Activated CD4-positive, CD25-positive, alpha-beta regulatory T cell treated with anti-CD3 and anti-CD28 coated beads, Interleukin-2, amount 50 U/mL, for 24 hours (primary cell): ENCODE measurements around the gene LIN28B.

ENCODE experiments used
- ATAC-seq, 2 donors: fragments of 150-1000 bp; cut with Tn5 transposase; one replicate each; pipeline ENCODE4 v1.10.0; 2021; ENCODE audit warnings: mild to moderate bottlenecking in 1 of 2, moderate library complexity in 1 of 2

LIN28B gene

DNA sequence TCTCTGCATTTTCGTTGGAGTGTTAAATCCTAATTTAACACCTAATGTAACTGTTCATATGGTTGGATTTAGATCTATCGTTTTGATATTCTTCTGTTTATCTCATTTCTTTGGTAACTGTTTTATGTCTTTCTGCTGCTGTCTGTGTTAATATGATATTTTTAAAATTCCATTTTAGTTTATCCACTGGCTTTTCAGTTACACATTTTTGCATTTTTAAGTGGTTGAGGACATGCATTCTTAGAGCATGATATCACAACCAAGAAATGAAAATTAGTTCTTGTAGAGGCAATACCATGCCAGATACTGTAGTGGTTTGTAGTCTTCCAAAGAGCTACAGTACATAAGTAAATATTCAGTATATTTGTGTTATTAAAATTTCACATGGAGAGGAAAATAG, 58.6 kb downstream of the LIN28B start:
- no peak for ATAC-seq

- ATAC-seq = no peak
Observed at GRCh38 chr6:105019285-105019684, 62.4 kb downstream of the LIN28B start.

DNA sequence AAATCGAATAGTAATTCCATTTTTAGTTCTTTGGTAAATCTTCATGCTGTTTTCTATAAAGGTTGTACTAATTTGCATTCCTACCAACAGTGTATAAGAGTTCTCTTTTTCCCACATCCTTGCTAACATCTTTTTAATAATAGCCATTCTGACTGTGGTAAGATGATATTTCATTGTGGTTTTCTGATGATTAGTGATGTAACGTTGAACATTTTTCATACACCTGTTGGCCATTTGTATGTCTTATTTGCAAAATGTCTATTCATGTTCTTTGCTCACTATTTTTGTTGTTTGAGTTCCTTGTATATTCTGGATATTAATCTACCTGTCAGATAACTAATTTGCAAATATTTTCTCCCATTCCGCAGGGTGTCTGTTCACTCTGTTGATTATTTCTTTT, 64.5 kb downstream of the LIN28B start:
- no peak for ATAC-seq

DNA sequence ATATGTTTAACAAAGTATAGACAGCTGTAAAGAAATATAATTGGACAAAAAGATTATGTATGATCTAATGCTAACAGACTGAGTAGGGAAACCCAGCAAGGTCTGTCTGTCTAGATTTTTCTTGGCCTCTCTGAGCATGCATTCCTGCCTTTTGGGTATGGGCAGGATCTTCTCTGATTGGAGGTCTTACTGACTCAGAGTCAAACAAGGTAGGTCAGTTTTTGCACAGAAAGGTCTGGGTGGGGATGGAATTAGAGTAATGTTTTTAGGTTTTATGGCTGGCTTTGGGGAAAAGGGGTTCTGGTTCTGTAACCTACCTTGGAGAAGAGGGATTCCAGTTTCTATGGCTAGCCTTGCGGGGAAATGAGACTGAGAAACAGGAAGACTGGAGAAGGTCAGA, 65.5 kb downstream of the LIN28B start:
- no peak for ATAC-seq

GRCh38 chr6:105024803-105025202, 67.9 kb downstream of the LIN28B start:
- ATAC-seq = no peak

DNA sequence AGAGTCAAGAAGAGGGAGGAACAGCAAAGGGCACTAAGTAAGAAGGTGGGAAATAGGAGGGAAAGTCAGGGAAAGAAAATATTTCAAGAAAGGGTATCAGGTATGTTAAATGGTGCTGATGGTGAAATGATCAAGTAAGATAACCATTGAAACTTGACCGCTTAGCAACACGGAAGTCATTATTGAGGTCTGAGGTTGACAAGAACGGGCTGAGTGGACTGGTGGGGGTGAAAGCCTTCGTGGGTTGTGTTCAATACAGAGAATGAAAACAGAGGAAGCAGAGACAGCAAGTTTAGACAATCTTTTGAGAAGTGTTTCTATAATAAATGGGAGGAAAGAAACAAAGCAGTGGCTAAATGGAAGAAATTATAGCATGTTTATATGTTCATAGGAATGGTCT, 72.0 kb downstream of the LIN28B start:
- no peak for ATAC-seq

- ATAC-seq = no peak
Observed at GRCh38 chr6:105029581-105029980, 72.7 kb downstream of the LIN28B start.

- ATAC-seq = no peak
Observed at GRCh38 chr6:105034470-105034869, 77.6 kb downstream of the LIN28B start.

DNA sequence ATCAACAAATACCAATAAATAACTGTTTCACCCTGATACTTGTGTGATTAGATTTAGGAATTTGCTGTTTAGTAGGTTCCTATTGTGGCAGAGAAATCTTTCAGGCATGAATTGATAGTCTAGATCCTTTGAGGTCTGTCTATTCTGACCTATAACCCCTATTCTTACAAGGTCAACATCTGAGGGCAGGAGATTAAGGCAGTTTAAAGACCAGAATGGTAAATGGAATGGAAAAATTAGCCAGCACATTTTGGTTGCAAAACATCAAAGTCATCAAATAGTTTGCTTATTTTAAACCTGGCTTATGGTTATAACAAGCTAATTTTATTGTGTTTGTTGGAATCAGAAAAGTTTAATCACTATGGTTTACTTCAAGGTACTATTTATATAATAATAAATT, 78.4 kb downstream of the LIN28B start:
- ATAC-seq = no peak

GRCh38 chr6:105036351-105036750, 79.4 kb downstream of the LIN28B start:
- ATAC-seq = no peak

GRCh38 chr6:105038259-105038658, 81.4 kb downstream of the LIN28B start:
- ATAC-seq = no peak

DNA sequence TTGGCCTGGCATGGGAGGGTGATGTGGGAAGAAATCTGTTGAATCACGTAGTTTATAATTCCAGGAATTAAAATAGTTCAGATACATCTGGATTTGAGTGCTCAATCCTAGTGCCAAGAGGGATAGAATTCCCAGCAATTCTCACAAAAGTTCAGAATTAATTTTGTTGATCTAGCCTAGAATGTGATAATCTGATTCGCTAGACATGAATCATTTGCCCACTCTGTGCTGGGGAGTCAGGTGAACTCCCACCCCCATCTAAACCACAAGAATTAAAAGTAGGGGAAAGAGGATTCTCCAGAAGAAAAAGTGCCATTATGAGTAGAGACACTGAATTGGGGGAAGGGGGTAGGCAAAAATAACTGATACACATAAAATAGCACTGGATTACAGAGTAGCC, 85.0 kb downstream of the LIN28B start:
- no peak for ATAC-seq

DNA sequence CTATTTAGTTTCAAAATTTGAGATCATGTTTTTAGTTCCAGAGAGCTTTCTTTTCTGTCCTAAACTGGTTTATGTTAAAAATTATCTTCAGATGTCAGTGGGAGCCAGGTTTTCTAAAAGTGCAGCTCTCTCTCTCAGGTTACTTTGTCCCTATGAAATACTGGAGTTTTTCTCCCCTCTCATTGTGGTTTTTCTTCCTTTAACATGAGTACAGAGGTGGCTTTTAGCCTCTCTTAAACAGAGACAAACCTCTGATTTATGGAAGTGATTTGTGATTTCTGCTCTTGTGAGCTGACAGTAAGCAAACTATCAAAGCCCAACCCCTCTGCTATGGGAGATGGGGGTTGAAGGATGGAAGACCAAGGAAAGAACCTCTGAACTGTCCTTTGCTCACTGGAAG, 85.7 kb downstream of the LIN28B start:
- no peak for ATAC-seq

DNA sequence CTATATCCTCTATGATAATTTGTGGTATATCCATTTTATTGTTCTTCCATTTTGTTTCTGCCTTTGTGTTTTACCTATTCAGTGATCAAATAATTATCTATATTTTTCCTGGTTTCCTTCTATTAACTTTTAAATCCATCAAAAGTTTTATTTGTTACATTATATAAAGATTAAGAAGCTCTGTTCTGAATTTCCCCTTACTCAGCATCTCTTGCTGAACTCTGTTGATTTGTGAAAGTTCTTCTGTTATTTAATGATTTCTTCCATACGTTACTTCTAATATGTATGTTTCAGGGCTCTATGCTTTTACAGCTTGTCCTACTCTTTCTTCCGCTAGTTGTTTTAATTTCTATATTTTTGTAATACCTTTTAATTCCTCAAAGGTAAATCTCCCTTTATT, 87.1 kb downstream of the LIN28B start:
- ATAC-seq = no peak

DNA sequence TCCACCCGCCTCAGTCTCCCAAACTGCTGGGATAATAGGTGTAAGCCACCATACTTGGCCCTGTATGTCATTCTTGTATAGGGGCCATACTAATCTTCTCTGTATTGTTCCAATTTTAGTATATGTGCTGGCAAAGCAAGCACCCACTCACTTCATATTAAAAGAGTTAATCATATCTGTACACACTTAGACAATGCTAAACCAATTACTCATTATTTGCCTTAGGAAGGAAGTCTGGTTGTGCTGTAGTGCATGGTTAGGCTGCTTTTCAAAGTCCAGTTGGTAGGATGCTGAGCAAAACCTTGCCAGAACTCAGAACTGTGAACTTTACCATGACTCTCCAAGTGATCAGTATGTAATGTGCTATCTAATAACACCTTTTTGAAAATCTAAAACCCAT, 88.6 kb downstream of the LIN28B start:
- no peak for ATAC-seq

- ATAC-seq = no peak
Observed at GRCh38 chr6:105051941-105052471, 95.1 kb downstream of the LIN28B start.

- no peak for ATAC-seq
Observed at GRCh38 chr6:105056646-105057045, 99.7 kb downstream of the LIN28B start.

GRCh38 chr6:105057160-105057559, 100.3 kb downstream of the LIN28B start:
- ATAC-seq = no peak

DNA sequence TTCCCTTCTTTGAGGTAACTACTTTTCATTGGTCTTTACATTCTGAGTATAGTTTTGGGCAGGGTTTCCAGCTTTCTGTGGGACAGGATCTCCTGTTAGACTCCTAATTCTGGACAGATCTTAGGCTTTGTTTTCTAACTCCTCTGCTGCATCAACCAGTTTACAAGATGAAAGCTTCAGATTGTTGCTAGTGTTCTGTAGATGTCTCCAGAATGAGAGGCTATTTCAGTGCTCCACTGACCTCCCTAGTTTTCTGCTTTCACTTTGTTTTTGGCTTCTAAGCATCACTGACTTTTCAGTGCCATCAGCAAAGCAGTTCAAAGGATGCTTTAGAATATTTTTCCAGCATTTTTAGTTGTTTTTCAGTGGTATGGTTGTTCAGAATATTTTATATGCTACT, 101.4 kb downstream of the LIN28B start:
- ATAC-seq = no peak

GRCh38 chr6:105058846-105059245, 101.9 kb downstream of the LIN28B start:
- ATAC-seq = no peak

DNA sequence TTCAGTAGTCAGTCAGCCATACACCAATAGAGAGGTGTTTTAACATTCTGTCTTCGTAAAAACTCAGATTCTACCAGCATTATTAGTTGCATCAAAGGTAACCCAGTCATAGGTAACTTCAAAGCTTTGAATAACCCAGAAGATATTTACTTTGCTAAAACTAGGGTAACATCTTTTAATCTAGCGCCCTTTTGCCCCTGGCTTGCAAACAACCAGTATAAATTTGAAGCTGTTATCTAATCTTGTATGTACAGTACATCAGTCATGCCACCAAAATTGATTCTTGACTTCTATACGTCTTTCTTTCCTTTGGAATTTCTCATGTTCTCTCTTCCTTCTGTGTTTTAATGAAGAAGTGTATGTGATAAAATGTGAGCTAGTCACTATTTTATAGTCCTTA, 109.3 kb downstream of the LIN28B start:
- no peak for ATAC-seq

DNA sequence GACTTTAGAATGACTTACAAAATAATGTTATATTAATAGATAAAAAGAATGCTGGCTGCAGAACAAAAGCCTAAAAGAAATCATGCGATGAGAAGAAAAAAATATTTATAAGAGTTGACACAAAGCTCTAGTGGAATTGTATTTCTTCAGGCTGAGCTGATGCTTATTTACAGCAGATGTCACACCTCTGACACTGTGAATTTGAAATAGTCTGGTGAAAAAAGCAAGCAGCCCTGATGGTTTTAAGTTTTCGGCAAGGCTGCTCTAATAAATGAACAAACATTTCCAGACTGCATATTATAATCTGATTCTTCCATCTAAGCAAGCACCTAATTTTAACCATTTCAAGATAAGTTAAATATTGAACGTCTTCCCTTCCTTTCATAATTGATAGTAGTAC, 109.9 kb downstream of the LIN28B start:
- no peak for ATAC-seq

DNA sequence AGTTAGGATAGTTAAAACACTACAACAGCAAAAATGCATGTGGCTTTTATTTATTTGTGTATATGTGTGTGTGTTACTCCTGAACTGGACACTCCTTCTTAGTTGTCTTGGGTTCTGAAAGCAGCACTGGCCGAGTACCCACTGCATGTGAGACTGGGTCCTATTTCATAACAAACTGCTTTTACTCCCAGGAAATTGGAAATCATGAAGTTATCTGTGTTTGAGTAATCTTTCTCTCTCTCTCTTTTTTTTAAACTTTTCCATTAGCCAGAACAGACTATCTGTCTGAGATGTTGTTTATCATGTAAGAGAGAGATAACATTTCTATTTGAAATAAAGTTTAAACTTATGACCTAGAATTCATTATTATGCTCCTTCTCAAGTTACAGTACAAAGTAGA, 110.4 kb downstream of the LIN28B start:
- no peak for ATAC-seq

GRCh38 chr6:105068407-105068806, 111.5 kb downstream of the LIN28B start:
- ATAC-seq = no peak

DNA sequence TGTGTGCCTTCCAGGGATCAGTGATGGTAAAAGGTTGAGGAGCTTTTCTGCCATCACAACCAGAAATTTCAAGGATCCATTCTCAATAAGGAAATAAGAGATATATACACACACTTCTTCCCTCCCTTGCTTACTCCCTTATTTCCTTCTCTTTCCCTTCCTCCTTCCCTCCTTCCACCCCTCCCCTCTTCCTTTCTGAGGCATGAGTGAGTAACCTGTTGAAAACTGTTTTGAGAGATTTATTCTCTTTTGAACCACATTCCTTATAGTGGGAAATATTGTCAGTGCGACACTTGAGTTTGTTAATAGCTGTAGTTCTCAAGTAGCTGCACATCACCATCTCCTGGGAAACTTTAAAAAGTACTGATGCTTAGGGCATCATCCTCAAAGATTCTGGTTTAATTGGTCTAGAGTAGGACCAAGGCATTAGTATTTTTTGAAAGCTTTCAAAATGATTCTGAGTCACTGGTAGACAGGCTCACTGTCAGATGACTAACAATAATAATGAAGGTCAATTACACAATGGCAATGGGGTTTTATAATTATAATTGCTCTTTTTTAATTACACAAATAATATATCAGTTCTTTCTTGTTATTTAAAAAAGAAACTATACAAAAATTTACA, 113.0 kb downstream of the LIN28B start:
- ATAC-seq = no peak
